Retinal pigment epithelial cell (primary cell): ENCODE data around the gene ADGRG2.

Source experiments
- DNase-seq: peaks from one replicate; pipeline ENCODE4 v3.0.0-alpha.2; 2010; ENCODE audit warnings: low read depth
- H3K4me3 ChIP-seq: 2 replicates; pipeline ENCODE4 v1.5.1; 2011; ENCODE audit warnings: mild to moderate bottlenecking, low read length, control low read depth, moderate library complexity
- TF ChIP-seq, protein P1 (sequence below): conservative IDR thresholded peaks from 2 replicates; pipeline ENCODE4 v1.5.1; 2011; ENCODE audit warnings: low read depth, low read length, control low read depth, inconsistent platforms

The ADGRG2 gene

GRCh38 chrX:18974993-18975392, 147.3 kb downstream of the ADGRG2 start:
- DNase-seq, result no peak
- no peak overlapping the region for H3K4me3 ChIP-seq
- TF ChIP-seq, protein P1, sequence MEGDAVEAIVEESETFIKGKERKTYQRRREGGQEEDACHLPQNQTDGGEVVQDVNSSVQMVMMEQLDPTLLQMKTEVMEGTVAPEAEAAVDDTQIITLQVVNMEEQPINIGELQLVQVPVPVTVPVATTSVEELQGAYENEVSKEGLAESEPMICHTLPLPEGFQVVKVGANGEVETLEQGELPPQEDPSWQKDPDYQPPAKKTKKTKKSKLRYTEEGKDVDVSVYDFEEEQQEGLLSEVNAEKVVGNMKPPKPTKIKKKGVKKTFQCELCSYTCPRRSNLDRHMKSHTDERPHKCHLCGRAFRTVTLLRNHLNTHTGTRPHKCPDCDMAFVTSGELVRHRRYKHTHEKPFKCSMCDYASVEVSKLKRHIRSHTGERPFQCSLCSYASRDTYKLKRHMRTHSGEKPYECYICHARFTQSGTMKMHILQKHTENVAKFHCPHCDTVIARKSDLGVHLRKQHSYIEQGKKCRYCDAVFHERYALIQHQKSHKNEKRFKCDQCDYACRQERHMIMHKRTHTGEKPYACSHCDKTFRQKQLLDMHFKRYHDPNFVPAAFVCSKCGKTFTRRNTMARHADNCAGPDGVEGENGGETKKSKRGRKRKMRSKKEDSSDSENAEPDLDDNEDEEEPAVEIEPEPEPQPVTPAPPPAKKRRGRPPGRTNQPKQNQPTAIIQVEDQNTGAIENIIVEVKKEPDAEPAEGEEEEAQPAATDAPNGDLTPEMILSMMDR, result no peak

GRCh38 chrX:18973527-18974192, 148.6 kb downstream of the ADGRG2 start:
- peak; percentile 44 for DNase-seq
- H3K4me3 ChIP-seq, result no peak overlapping the region
- TF ChIP-seq, protein P1, result no peak

DNA sequence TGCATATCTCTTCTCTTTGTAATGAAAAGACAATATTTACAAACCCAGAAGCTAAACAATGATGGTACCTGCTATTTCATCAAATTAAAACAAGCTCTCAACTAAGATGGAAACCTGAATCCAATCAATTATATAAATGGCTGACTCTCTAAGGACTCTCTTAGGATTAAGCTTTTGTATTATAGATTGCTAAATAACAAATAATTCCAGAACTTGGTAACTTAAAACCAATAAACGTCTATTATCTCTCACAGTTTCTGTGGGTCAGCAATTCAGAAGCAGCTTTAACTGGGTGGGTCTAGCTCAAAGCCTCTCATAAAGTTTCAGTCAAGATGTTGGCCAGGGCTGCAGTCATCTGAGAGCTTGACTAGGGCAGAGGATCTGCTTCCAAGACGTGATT, 150.8 kb downstream of the ADGRG2 start:
- DNase-seq, result no peak
- H3K4me3 ChIP-seq, result no peak overlapping the region
- TF ChIP-seq, protein P1, result no peak

- no peak for DNase-seq
- TF ChIP-seq, protein P1, result no peak
- H3K4me3 ChIP-seq, result no peak overlapping the region
These were observed 151.8 kb downstream of the ADGRG2 start for GRCh38 chrX:18970465-18970864.

DNA sequence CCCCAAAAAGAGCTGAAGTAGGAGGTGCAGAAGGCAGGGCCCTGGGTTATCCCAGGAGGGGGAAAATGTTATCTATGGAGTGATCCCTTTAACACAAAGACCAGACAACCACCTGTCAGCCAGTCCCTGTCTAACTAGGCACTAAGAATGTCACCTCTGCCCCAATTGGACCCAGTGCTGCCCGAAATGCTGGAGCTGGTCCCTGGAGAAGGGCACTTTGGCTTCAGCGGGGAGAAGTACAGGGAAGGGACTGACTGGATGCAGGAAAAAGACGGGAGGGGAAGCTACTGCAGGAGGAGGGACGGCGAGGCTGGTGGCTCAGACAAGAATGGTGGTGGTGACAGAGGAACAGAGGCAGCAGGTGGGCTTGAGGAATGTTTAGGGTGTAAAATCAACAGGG, 155.6 kb downstream of the ADGRG2 start:
- DNase-seq, result no peak
- no peak overlapping the region for H3K4me3 ChIP-seq
- TF ChIP-seq, protein P1, result no peak

DNA sequence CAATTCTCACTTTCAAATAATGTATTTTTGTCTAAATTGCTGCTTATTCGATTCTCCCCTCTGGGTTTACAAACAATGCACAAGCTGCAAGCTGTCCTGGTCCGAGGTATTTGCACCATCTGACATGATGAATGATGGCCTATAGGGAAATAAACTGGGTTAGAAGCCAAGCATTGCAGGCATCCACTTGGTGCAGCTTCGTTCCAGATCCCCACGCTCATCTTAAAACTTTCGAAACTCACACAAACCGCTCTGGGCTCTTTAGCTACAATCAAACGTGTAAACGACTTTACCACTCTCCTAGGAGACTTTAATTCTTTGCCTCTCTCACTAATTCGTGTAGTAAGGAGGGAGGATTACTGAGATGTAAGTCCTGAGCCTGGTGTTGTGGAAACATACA, 157.4 kb downstream of the ADGRG2 start:
- TF ChIP-seq, protein P1, result no peak
- no peak overlapping the region for H3K4me3 ChIP-seq
- DNase-seq, result no peak

DNA sequence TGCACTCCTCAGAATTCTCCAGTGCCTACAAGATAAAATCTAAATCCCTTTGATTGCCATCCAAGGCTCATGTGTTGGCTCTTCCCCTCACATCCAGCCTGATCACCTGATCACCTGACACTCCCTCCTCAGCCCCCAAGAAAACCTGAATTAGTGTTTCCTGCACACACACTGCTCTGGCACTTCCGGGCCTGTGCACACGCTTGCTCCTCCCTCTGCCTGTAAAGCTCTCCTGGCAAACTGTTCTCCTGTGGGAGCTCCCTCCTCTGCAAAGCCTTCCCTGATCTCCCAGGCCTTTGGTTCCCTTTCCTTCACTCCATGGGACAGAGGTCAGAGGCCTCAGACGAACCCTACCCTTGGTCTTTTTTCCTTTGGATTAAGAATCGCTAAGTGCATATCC, 158.2 kb downstream of the ADGRG2 start:
- TF ChIP-seq, protein P1, result no peak
- H3K4me3 ChIP-seq, result no peak overlapping the region
- no peak for DNase-seq
